ENCODE data around the gene RPL11. TPM values are rescaled to one million over a fixed set of nuclear protein-coding genes. Genes with fewer than 3 reads are reported as not detected.

Gene RPL11
- total RNA-seq, 2 donors from 2014 or later: 1,338 to 1,473 TPM

- H3K36me3 Mint-ChIP-seq (ENCODE audit: low read depth): no peaks in the 10 kb centered on the region
- H3K9me3 Mint-ChIP-seq: no peaks in the 10 kb centered on the region
- H3K27me3 Mint-ChIP-seq (ENCODE audit: insufficient read depth): peaks cover 15% of the 10 kb centered on the region
- peaks cover 2% of the 10 kb centered on the region for H3K4me1 Mint-ChIP-seq
- Histone ChIP-seq H3K9ac (ENCODE audit: extremely low read depth, low read length, poor library complexity, severe bottlenecking) (no peak overlapping the region), H3K27ac (ENCODE audit: low read depth, low read length) (no peak overlapping the region), H3K36me3 (ENCODE audit: control insufficient read depth, insufficient read depth, low read length) (no peaks in the 10 kb centered on the region), H3K27me3 (ENCODE audit: control insufficient read depth, insufficient read depth, low read length, poor library complexity, severe bottlenecking) (no peaks in the 10 kb centered on the region), H3K4me1 (ENCODE audit: control insufficient read depth, insufficient read depth, low read length) (no peaks in the 10 kb centered on the region), H3K9me3 (ENCODE audit: control insufficient read depth, low read length) (no peaks in the 10 kb centered on the region), H3K4me3 (ENCODE audit: low read length) (no peak overlapping the region)
- DNase-seq: no peak
- TF ChIP-seq CTCF (conservative IDR thresholded peaks at IDR 0.05): no peak
- WGBS, 2 experiments (ENCODE audit: insufficient coverage in 1 of 2, insufficient read length in 1 of 2): 88 to 91% methylated on average over 3 to 7 of the region's 7 CpGs
- H3K27ac Mint-ChIP-seq: no peak overlapping the region
- H3K4me3 Mint-ChIP-seq: no peak overlapping the region
These were observed 40.4 kb upstream of the RPL11 start for GRCh38 chr1:23651069-23651808.

DNA sequence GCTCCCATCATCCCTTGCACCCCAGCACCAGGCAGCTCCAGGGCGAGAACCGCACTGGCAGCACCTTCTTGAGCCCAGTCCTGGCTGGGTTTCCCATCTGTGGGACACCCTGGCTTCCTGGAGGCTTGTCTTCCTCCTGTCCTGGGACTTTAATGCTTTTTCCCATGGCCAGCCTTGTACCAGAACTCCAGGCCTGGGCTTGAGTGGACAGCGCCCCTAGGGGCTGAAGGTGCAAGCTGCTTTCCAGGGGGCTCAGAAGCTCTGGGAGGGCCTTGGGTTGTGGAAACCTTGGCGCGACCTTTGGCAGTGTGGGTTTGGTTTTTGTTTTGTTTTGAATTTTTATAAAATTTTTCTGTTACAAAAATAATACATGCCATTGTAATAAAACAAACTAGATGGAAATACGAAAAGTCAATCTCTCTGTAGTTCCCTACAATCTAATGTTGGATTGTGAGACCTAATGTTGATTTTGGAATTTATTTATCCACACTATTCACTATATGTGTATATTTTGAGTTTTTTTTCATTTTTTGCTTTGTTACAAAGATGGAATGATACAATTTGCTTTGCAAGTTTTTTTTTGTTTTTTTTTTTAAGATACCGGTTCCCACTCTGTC, 33.8 kb upstream of the RPL11 start:
- no peaks in the 10 kb centered on the region for H3K9me3 Mint-ChIP-seq
- no peak overlapping the region for H3K4me3 Mint-ChIP-seq
- no peaks in the 10 kb centered on the region for H3K4me1 Mint-ChIP-seq
- no peak overlapping the region for H3K27ac Mint-ChIP-seq
- Histone ChIP-seq H3K27me3 (ENCODE audit: control insufficient read depth, insufficient read depth, low read length, poor library complexity, severe bottlenecking) (no peaks in the 10 kb centered on the region), H3K9me3 (ENCODE audit: control insufficient read depth, low read length) (no peaks in the 10 kb centered on the region), H3K9ac (ENCODE audit: extremely low read depth, low read length, poor library complexity, severe bottlenecking) (no peak overlapping the region), H3K36me3 (ENCODE audit: control insufficient read depth, insufficient read depth, low read length) (no peaks in the 10 kb centered on the region), H3K4me3 (ENCODE audit: low read length) (no peak overlapping the region), H3K27ac (ENCODE audit: low read depth, low read length) (no peak overlapping the region), H3K4me1 (ENCODE audit: control insufficient read depth, insufficient read depth, low read length) (no peaks in the 10 kb centered on the region)
- peaks cover 3% of the 10 kb centered on the region for H3K27me3 Mint-ChIP-seq (ENCODE audit: insufficient read depth)
- DNase-seq: peak; percentile 94
- peak; percentile 98 for TF ChIP-seq CTCF (conservative IDR thresholded peaks at IDR 0.05)
- no peaks in the 10 kb centered on the region for H3K36me3 Mint-ChIP-seq (ENCODE audit: low read depth)
- WGBS, 2 experiments (ENCODE audit: insufficient coverage in 1 of 2, insufficient read length in 1 of 2): 42 to 63% methylated on average over 3 to 4 of the region's 7 CpGs

DNA sequence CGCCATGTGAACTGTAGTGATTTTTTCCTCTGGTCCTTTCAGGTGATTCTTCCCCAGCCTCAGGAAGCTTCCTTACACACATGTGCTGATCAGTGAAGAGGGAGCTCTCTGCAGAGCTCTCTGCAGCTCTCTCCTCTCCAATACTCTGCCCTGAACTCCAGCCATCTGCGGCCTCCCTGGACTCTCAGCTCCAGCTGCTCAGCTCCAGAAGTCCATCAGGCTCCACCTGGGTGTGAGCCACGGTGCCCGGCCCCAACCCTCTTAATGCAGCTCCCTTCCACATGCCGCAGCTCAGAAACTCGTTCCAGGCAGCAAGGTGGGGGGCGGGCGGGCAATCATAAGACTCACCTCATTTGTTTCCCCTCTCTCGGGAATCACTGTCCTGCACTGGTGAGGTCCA, 30.9 kb upstream of the RPL11 start:
- H3K9me3 Mint-ChIP-seq: no peaks in the 10 kb centered on the region
- no peaks in the 10 kb centered on the region for H3K4me1 Mint-ChIP-seq
- TF ChIP-seq CTCF (conservative IDR thresholded peaks at IDR 0.05): no peak
- no peaks in the 10 kb centered on the region for H3K36me3 ChIP-seq (ENCODE audit: control insufficient read depth, insufficient read depth, low read length)
- no peak overlapping the region for H3K27ac Mint-ChIP-seq
- no peak overlapping the region for H3K4me3 ChIP-seq (ENCODE audit: low read length)
- 90 to 95% methylated on average over 9 of the region's 9 CpGs for WGBS, 2 experiments (ENCODE audit: insufficient coverage in 1 of 2, insufficient read length in 1 of 2)
- no peak overlapping the region for H3K27ac ChIP-seq (ENCODE audit: low read depth, low read length)
- H3K9ac ChIP-seq (ENCODE audit: extremely low read depth, low read length, poor library complexity, severe bottlenecking): no peak overlapping the region
- H3K4me3 Mint-ChIP-seq: no peak overlapping the region
- no peaks in the 10 kb centered on the region for H3K4me1 ChIP-seq (ENCODE audit: control insufficient read depth, insufficient read depth, low read length)
- DNase-seq: no peak
- H3K27me3 ChIP-seq (ENCODE audit: control insufficient read depth, insufficient read depth, low read length, poor library complexity, severe bottlenecking): no peaks in the 10 kb centered on the region
- H3K9me3 ChIP-seq (ENCODE audit: control insufficient read depth, low read length): no peaks in the 10 kb centered on the region
- no peaks in the 10 kb centered on the region for H3K27me3 Mint-ChIP-seq (ENCODE audit: insufficient read depth)
- H3K36me3 Mint-ChIP-seq (ENCODE audit: low read depth): no peaks in the 10 kb centered on the region

Measured in endodermal cell (in vitro differentiated cells).